IPS-NIHi11 (cell line): ENCODE measurements around the gene KCNK4.

ENCODE experiments used
- DNase-seq: peaks from one replicate; pipeline ENCODE4 v3.0.0; 2012; ENCODE audit warnings: mixed read lengths, low spot score

Gene KCNK4

DNA sequence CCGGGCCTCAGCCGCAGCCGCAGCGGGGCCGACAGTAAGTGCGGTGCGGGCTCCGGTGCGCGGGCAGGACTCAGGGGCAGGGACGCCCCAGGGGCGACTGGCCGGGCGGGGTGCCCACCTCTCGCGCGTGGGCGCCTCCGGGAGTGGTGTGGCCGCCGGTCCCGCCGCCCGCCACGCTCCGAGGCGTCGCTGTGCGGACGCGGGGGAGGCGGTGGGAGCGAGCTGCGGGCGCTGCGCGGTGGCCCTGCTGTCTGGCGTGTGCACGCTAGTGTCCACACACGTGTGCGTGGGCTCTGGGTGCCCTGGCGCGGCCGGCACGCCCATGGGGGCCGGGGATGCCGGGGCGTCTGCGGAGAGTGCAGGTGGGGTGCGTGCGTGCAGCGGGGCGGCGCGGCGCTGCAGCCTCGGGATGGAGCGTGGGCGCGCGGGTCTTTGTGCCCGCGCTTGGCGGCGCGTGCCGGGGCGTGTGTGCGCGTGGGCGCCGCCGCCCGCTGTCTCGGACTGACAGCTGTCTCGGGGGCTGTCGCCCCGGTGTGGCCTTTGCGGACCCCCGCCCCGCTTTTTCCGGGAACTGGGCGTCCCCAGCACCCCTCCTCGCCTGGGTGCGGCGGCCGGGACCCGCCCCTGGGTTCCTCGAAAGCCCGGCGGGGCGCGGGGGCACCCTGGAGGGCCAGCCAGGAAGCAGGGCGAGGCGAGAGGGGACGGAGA, 804 bp downstream of the KCNK4 start:
- no peak for DNase-seq

DNA sequence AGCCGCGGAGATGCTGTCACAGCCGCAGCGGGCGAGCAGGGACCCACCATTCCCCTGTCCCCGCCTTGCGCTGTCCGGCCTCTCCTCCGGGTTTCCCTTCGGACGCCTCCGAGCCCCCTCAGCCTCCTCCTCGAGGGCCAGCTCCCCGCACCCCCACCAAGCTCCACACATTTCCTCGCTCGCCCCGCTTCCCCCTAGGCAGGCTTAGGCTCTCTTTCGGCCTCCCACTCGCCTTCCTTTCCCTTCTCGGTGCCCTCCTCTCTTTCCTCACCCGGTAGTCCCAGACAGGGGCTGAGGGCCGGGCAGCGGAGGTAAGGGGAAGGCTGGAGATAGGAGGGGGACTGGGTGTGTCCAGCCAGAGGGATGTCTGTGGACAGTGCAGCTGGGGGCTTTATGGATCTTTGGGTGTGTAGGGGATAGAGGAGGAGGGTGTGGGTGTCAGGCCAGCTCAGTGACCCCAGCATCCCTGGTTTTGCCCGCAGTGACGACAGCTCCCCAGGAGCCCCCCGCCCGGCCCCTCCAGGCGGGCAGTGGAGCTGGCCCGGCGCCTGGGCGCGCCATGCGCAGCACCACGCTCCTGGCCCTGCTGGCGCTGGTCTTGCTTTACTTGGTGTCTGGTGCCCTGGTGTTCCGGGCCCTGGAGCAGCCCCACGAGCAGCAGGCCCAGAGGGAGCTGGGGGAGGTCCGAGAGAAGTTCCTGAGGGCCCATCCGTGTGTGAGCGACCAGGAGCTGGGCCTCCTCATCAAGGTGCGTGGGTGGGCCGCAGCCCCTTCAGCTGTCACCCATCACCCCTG, 1.6 kb downstream of the KCNK4 start:
- peak; percentile 45 for DNase-seq

DNA sequence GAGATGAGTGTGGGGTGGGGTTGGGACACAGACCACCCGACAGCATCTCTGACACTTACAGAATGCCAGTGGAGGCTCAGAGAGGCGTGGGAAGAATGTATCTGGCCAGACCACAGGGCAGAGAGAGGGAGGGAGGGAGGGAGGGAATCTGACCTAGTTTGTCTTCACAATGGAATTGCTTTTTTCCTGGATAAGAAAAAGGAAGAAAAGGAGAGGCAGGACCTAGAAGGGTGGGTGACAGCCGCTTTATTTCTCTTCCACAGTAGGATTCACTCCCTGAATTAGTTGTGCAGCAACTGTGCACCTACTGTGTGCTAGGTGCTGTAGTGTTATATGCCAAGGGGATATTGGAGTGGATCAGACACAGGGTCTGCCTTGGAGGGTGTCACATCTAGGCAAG, 3.7 kb downstream of the KCNK4 start:
- DNase-seq, result no peak

DNA sequence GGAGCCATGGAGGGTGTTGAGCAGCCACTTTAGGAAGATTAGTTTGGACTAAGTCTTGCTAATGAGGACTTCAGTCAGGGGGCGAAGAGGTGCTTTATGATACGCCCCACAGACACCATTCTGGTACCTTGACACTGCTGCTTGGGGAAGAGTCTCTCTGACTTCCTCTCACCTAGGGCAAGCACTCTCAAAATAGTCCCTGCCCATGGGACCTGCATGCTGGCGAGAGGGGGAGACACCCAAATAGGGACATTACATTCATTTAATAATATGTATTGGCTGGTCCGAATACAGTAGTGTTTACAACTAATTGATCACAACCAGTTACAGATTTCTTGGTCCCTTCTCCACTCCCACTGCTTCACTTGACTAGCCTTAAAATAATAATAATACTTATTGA, 4.7 kb downstream of the KCNK4 start:
- DNase-seq, result no peak

DNA sequence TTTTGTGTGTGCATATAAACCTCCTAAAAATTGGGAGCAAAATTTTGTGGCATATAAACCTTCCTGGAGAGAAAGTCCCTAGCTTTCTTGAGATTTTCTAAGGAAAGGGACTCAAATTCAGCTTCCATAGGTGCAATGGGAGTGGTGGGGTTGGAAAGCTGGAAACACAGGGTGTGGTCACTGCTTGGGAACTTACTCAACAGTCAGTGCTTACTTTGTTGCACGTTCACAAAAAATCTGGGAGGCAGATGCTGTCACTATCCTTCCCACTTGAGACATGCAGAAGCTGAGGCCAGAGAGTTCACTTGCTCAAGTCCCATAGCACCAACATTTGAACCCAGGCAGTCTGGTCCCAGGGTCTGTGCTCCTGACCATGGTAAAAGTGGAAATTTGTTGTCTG, 5.1 kb downstream of the KCNK4 start:
- DNase-seq, result no peak

DNA sequence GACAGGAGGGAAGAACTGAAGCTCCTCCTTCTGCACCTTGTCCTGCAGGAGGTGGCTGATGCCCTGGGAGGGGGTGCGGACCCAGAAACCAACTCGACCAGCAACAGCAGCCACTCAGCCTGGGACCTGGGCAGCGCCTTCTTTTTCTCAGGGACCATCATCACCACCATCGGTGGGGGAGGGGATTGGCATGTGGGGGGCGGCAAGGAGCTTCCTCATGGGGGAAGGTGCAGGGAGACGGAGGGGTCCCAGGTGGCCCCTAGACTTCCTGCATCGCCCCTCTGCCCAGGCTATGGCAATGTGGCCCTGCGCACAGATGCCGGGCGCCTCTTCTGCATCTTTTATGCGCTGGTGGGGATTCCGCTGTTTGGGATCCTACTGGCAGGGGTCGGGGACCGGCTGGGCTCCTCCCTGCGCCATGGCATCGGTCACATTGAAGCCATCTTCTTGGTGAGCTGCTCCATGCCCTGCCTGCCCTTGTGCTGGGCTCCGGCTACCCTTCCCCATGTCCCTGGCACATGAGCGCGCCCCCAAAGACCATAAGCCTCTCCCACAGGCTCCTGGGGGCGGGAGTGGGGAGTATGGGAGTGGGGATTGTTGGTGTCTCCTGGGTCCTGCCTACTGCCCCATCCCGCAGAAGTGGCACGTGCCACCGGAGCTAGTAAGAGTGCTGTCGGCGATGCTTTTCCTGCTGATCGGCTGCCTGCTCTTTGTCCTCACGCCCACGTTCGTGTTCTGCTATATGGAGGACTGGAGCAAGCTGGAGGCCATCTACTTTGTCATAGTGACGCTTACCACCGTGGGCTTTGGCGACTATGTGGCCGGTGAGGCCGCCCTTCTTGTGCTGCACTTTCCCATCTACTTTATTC, 6.0 kb downstream of the KCNK4 start:
- DNase-seq, result no peak

DNA sequence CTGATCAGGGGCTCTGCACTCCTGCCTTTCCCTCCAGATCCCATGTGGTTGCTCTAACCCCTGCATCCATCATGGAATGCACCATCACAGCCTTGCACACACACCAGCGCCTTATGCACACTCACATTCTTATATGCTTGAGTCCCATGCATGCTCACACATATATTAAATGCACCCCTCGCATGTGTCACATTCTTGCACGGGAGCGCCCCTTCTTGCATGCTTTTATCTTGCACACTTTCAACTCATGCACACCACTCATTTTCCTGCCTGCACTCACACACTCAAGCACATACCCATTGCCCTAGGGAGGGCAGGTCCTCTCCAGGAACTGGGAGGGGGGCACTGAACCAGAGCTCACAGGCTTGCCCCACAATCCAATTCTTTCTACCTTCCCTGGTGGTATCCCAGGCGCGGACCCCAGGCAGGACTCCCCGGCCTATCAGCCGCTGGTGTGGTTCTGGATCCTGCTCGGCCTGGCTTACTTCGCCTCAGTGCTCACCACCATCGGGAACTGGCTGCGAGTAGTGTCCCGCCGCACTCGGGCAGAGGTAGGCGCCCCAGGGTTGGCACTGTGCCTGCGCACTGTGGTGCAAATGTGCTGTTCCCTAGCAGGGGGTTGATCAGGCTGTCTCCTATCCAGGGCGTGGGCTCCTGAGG, 6.7 kb downstream of the KCNK4 start:
- DNase-seq, result peak; percentile 10

DNA sequence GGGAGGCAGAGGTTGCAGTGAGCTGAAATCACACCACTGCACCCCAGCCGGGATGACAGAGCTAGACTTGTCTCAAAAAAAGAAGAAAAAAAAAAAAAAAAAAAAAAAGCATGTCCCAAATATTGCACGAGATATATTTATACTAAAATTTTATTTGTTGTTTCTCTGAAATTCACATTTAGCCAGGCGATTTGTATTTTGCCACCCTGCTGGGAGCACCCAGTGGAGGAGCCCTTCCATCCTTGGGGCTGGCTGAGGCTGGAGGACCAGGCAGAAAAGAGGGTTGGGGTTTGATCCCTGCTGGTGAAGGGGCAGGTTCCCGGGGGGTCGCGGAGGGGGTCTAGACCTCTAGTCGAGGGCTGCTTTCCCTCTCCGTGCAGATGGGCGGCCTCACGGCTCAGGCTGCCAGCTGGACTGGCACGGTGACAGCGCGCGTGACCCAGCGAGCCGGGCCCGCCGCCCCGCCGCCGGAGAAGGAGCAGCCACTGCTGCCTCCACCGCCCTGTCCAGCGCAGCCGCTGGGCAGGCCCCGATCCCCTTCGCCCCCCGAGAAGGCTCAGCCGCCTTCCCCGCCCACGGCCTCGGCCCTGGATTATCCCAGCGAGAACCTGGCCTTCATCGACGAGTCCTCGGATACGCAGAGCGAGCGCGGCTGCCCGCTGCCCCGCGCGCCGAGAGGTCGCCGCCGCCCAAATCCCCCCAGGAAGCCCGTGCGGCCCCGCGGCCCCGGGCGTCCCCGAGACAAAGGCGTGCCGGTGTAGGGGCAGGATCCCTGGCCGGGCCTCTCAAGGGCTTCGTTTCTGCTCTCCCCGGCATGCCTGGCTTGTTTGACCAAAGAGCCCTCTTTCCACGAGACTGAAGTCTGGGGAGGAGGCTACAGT, 8.1 kb downstream of the KCNK4 start:
- no peak for DNase-seq

DNA sequence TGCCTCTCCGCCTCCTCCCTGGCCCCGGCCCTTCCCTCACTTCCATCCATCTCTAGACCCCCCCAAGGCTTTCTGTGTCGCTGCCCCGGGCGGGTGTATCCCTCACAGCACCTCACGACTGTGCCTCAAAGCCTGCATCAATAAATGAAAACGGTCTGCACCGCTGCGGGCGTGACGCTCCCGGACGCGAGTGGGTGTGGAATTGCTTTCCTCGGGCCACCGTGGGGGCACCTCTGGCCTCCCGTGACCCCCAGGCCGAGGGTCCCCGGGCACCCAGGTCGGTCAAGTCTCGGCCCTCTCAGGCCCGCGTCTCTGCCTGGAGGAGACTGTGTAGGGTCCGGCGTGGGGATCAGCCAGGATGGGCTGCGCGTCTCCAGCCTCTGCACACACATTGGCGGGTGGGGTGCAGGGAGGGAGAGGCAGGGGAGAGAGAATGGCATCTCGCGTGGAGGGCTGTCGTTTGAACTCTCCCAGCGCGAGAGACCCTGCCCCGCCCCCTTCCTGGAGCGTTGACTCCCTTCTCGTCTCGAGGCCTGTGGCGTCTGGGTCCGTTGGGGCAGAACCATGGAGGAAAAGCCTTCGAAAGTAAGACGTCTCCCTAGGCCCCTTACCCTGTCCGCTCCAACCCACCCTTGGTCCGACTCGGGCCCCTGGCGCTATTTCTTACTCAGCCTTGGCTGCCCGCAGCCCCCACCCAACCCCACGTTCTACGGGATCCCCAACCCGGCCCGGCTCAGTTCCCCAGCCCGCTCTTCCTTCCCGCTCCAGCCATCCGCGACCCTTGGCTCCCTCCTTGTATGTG, 8.9 kb downstream of the KCNK4 start, which contains the start of gene CATSPERZ:
Gene CATSPERZ (plus strand): TSS at position 512 of the 802 bp plus-strand sequence. CDS start 53 bp downstream, at position 565.
- peak; percentile 62 for DNase-seq

DNA sequence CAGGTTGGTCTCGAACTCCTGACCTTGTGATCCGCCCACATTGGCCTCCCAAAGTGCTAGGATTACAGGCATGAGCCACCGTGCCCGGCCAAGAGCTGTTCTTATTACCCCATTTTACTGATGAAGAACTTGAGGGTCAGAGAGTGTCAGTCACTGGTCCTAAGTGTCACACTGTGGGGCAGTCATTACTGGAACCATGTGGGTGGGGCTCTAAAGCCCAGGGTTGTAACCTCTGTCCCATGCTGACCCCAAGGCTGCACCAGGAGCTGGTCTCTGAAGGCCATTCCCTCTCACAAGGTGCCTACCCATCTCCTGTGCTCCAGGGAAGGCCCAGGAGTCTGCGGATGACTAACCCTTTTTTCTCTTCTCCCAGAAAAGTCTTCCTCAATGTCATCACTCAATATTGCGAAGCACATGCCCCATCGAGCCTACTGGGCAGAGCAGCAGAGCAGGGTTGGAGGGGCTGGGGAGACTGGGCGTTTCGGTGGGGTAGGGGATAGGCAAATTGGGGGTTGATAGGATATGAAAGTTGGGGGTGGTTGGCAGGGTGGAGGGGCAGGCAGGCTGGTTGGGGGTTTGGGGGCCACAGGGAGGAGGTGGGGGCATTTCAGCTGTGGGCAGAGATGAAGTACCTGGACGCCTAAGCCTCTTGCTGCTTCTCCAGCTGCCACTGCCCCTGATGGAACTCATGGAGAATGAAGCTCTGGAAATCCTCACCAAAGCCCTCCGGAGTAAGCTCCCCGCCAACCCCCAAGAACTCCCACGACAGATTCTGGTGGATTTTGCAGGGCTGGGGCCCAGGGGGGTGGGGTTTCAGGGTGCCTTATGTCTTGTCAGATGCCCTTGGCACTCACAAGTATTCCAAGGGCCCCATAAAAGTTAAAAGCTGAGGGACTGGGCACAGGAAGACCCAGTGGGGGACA, 12.3 kb downstream of the KCNK4 start:
- DNase-seq, result no peak

DNA sequence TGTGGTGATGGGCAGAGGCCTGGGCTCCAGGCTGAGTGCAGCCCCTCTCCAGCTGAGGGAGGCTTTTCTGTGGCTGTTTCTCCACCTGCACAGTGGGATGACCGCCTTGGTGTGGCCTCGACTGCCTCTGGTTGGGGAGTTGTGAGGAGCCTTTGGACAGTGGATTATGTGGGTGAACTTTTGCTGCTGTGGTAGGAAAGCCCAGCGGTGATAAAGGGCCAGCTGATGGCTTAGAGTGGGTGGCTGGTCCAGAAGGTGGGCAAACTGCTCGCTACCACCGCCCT, 12.9 kb downstream of the KCNK4 start:
- DNase-seq, result no peak

DNA sequence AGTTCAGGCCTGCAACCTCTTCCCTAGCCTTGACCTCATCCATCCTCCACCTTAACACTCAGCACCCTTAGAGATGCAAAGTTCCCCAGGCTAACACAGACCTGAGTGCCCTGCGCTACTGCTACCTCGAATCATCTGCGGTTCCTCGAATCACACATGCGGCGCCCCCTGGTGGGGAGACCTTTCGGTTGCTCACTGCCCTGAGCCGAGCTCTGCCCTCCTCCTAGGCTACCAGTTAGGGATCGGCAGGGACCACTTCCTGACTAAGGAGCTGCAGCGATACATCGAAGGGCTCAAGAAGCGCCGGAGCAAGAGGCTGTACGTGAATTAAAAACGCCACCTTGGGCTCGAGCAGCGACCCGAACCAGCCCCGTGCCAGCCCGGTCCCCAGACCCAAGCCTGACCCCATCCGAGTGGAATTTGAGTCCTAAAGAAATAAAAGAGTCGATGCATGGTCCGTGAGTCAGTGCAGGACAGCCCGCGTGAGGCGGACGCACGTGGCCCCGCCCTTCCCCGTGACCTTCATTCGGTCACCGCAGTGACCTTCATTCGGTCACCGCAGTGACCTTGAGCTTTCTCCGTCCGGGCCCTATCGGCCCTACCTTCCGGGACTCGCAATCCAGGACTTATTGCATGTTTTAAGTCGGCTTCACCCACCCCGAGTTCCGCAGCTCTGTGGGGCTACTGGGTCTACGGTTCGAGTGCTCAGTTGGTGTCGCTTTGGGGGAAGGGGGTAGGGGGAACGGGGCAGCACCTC, 13.4 kb downstream of the KCNK4 start:
- DNase-seq, result peak; percentile 82

DNA sequence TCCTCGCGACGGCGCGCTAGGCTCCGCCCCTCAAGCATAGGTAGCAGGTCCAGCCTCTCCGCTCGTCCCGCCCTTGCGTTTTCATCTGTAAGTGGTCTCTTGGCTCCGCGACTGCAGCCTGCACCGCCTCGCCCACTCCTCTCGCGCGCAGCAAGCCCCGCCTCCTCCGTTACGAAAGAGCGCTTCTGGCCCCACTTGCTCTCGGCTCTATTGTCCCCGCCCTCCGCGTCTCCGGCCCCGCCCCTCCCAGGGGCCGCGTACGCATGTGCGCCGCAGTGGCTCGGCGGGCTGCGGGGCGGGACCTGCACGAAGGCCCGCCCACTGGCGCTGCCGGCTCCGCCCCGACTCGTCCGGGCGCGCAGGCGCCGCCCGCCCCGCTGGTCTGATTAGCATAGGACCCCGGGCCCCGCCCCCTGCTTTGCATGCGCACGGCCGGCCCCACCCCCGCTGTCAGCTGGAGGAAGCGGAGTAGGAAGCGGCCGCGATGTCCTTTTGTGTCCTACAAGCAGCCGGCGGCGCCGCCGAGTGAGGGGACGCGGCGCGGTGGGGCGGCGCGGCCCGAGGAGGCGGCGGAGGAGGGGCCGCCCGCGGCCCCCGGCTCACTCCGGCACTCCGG, 14.1 kb downstream of the KCNK4 start, which contains the start of gene ESRRA:
Gene ESRRA (plus strand): TSS at position 450 of the 616 bp plus-strand sequence. CDS start 1,656 bp downstream, outside the sequence.
- peak; percentile 93 for DNase-seq

DNA sequence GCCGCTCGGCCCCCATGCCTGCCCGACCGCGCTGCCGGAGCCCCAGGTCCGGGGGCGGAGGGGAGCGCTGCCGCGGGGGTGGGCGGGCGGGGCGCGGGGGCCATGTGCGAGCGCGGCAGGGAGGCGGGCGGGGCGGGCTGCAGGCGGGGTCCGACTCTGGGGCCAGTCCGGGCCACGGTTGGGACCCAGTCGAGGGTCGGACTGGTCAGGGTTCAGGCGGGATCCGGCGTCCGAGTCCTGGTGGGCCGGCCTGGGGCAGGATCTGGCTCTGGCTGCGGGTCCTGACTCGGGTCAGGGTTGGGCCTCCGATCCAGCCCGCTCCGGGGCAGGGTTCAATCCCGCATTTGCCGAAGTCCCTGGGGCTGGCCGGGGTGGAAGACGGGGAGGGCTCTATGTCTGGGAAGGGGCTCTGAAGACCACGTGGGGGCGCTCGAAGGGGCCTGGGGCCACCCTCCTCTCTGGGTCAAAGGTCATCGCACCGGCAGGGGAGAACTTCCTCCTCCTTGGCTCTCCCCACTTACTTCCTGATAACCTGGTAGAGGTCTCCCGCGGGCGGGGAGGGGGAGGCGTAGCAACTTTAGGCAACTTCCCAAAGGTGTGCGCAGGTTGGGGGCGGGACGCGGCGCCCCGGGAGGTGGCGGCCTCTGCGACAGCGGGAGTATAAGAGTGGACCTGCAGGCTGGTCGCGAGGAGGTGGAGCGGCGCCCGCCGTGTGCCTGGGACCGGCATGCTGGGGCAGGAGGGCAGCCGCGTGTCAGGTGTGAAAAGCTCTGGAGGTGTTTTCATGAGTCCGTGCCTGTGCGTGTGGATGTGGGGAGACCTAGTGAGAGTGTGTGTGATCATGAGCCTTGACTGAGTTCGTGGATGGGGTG, 14.8 kb downstream of the KCNK4 start:
- DNase-seq, result peak; percentile 58

DNA sequence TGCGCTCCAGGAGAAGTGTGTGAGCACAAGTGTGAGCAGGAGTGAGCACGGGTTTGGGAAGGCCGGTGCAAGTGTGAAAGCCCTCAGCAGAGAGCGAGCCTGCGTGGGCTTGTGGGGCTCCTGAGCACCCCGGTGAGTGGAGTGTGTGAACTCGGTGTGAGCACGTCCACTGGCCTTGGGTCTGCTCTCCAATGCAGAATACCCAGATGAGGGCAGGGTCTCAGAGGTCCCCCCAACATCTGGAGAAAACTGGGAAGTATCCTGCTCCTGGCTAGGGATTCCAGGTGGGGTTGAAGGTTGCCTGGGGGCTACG, 15.4 kb downstream of the KCNK4 start:
- DNase-seq, result no peak

DNA sequence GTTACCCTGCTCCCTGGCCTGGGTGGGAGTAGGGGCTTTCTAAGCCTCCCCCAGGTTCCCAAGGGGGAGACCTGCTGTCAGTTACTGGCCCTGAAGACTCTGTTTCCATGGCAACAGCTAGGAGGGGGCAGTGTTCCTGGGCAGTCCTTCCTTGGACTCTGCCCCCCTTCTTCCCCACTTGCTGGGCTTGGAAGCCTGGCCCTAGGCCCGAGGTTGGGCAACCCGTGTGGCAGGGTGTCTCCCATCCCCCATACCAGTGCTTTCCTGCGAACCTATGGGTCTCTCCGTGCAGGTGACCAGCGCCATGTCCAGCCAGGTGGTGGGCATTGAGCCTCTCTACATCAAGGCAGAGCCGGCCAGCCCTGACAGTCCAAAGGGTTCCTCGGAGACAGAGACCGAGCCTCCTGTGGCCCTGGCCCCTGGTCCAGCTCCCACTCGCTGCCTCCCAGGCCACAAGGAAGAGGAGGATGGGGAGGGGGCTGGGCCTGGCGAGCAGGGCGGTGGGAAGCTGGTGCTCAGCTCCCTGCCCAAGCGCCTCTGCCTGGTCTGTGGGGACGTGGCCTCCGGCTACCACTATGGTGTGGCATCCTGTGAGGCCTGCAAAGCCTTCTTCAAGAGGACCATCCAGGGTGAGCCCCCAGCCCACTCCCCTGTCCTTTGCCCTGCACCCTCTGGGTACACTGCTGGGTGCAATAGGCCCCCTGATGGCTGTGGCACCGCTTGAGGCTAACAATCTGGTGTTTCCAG, 15.9 kb downstream of the KCNK4 start:
- DNase-seq, result no peak
